Measurements from ENCODE around the gene PYGO2.

PYGO2 gene

DNA sequence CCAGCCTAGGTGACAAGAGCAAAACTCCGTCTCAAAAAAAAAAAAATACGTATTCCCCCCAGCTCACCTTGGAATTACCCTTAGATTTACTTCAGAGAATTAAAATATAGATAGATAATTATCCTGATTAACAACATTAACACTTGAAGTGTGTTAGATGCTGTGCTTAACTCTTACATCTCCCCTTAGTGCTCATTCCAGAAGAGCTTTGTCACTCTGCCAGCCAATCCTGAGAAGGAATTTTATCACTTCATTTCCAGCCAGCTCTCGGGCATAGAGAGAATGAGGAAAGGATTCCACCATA is 10.6 kb upstream of the PYGO2 start:
- no peaks in the 10 kb centered on the region for H3K9me3 ChIP-seq (ENCODE audit: control insufficient read depth, low read length)
- no peak overlapping the region for H2AFZ ChIP-seq
- H3K4me3 ChIP-seq (ENCODE audit: low read depth, low read length): peak overlapping the region; percentile 94
- no peaks in the 10 kb centered on the region for H3K36me3 ChIP-seq (ENCODE audit: control insufficient read depth, insufficient read depth, low read length)
- H3K27me3 ChIP-seq (ENCODE audit: control insufficient read depth, insufficient read depth, low read length): no peaks in the 10 kb centered on the region
- peaks cover 7% of the 10 kb centered on the region for H3K4me1 ChIP-seq
- H3K79me2 ChIP-seq: no peaks in the 10 kb centered on the region
- no peak overlapping the region for H3K9ac ChIP-seq
- H3K27ac ChIP-seq: peak overlapping the region; percentile 98
- TF ChIP-seq, protein P1, sequence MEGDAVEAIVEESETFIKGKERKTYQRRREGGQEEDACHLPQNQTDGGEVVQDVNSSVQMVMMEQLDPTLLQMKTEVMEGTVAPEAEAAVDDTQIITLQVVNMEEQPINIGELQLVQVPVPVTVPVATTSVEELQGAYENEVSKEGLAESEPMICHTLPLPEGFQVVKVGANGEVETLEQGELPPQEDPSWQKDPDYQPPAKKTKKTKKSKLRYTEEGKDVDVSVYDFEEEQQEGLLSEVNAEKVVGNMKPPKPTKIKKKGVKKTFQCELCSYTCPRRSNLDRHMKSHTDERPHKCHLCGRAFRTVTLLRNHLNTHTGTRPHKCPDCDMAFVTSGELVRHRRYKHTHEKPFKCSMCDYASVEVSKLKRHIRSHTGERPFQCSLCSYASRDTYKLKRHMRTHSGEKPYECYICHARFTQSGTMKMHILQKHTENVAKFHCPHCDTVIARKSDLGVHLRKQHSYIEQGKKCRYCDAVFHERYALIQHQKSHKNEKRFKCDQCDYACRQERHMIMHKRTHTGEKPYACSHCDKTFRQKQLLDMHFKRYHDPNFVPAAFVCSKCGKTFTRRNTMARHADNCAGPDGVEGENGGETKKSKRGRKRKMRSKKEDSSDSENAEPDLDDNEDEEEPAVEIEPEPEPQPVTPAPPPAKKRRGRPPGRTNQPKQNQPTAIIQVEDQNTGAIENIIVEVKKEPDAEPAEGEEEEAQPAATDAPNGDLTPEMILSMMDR (IDR thresholded peaks at IDR 0.05): no peak
- H3K4me2 ChIP-seq (ENCODE audit: low read length): peak overlapping the region; percentile 91

DNA sequence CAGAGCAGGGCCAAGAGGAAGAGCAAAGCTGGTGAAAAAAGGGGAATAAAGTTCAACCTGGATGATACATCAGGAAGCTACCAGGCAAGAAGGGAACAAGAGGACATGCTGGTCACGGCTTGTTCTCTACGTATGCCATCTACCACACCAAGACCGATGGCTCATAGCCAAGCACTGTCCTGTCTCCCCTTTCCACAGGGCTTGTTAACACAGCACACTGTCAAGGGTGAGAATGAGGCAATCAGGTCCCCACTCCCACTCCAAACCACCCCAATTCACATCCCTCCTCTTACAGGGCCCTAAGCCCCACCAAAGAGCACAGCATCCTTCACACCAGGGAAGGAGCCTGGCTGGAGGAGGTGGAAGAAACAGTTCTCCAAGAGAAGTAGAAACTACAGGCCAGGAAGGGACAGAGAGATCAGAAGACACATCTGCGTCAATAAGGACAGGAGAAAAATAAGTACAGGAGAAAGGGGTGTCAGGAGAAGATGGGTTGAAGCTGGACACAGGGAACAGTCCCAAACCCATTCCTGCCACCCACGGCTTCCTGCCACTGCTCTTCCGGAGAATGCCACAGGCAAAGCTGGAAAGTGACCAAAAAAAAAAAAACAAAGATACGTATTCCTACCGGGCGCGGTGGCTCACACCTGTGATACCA is 9.9 kb upstream of the PYGO2 start:
- no peaks in the 10 kb centered on the region for H3K9me3 ChIP-seq (ENCODE audit: control insufficient read depth, low read length)
- no peaks in the 10 kb centered on the region for H3K27me3 ChIP-seq (ENCODE audit: control insufficient read depth, insufficient read depth, low read length)
- no peak overlapping the region for H2AFZ ChIP-seq
- no peak overlapping the region for H3K9ac ChIP-seq
- H3K36me3 ChIP-seq (ENCODE audit: control insufficient read depth, insufficient read depth, low read length): no peaks in the 10 kb centered on the region
- H3K4me1 ChIP-seq: peaks cover 7% of the 10 kb centered on the region
- H3K27ac ChIP-seq: peak overlapping the region; percentile 98
- TF ChIP-seq, protein P1 (IDR thresholded peaks at IDR 0.05): no peak
- peak overlapping the region; percentile 64 for H3K4me2 ChIP-seq (ENCODE audit: low read length)
- H3K79me2 ChIP-seq: no peaks in the 10 kb centered on the region
- H3K4me3 ChIP-seq (ENCODE audit: low read depth, low read length): peak overlapping the region; percentile 45

DNA sequence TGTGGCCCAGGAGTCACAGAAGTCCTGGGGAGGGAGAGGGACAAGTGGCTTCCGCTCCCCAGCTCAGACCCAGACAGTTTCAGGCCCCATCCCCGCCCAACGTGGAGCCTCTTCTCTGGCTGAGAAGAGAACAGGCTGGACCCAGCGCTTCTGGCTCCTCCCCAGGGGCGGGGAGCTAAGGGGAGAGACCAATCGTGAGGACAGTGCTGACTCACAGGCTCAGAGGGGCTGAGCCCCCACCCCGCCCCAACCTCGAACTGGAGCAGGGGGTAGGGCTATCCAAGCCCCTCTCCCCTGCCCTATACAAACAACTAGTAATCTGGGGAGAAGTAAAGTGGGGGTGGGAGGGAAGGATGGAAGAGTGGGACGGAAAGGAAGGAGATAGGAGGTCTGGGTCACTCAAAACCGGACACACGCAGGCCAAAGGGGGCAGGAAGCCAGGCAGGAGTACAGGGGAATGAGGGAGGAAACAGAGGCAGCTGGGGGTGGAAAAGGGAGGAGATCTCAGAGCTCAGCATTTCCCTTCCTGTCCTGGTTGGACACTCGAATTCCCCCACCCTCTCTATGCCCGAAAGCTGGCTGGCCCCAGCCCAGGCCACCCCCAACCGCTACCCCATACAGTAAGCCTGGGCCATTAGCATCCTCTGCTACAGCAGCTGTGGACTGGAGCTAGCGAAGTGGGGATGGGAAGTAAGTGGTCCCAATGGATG is 9.2 kb upstream of the PYGO2 start, which contains the start of gene SHC1:
TSS of gene SHC1 (minus strand) at position 117 of the 710 bp plus-strand sequence. CDS start 221 bp downstream, outside the sequence.
- Histone ChIP-seq H3K4me3 (ENCODE audit: low read depth, low read length) (peak within 1 kb of the TSS; percentile 45), H3K4me1 (peaks cover 7% of the 10 kb centered on the region)
- TF ChIP-seq, protein P1 (IDR thresholded peaks at IDR 0.05): no peak

DNA sequence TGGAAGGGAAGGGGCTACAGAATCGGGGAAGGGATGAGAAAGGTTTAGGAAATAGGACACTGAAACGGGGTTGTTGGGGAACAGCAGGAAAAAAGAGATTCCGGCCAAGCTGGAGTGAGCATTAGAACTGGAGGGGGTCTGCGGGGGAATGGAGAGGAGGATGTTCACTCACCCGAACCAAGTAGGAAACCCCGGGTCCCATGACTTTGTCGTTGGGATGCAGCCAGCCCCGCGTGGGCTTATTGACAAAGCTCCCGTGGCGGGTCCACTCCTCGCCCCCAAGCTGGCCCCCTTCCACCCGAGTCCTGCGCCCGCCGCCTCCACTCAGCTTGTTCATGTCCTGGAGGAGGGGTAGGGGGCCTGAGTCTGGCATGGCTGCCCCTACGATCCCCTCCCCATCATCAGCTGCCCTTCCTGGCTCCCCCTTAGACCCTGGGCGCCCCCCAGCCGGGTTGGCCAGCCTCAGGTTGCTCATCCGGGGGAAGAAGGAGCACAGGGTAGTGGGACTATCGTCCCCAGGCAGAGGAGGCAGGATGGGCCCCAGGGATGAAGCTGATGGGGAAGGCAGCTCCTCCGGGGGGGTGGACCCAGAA is 8.4 kb upstream of the PYGO2 start:
- H3K9me3 ChIP-seq (ENCODE audit: control insufficient read depth, low read length): no peaks in the 10 kb centered on the region
- H2AFZ ChIP-seq: no peak overlapping the region
- TF ChIP-seq, protein P1 (IDR thresholded peaks at IDR 0.05): no peak
- H3K27ac ChIP-seq: peak overlapping the region; percentile 98
- peaks cover 7% of the 10 kb centered on the region for H3K4me1 ChIP-seq
- no peaks in the 10 kb centered on the region for H3K79me2 ChIP-seq
- no peak overlapping the region for H3K9ac ChIP-seq
- no peaks in the 10 kb centered on the region for H3K27me3 ChIP-seq (ENCODE audit: control insufficient read depth, insufficient read depth, low read length)
- H3K36me3 ChIP-seq (ENCODE audit: control insufficient read depth, insufficient read depth, low read length): no peaks in the 10 kb centered on the region
- H3K4me3 ChIP-seq (ENCODE audit: low read depth, low read length): peak overlapping the region; percentile 45
- peak overlapping the region; percentile 64 for H3K4me2 ChIP-seq (ENCODE audit: low read length)

More for the DNA sequence above, 9.2 kb upstream of the PYGO2 start, which contains the start of gene SHC1:
- H3K9me3 ChIP-seq (ENCODE audit: control insufficient read depth, low read length): no peaks in the 10 kb centered on the region
- no peaks in the 10 kb centered on the region for H3K36me3 ChIP-seq (ENCODE audit: control insufficient read depth, insufficient read depth, low read length)
- no peak within 1 kb of the TSS for H2AFZ ChIP-seq
- H3K27me3 ChIP-seq (ENCODE audit: control insufficient read depth, insufficient read depth, low read length): no peaks in the 10 kb centered on the region
- no peaks in the 10 kb centered on the region for H3K79me2 ChIP-seq
- H3K27ac ChIP-seq: peak within 1 kb of the TSS; percentile 98
- peak within 1 kb of the TSS; percentile 64 for H3K4me2 ChIP-seq (ENCODE audit: low read length)
- H3K9ac ChIP-seq: no peak within 1 kb of the TSS

Data from parathyroid adenoma (tissue), 2 donors.